ENCODE results near the gene COX19. TPM values are rescaled to one million over a fixed set of nuclear protein-coding genes. Genes with fewer than 3 reads are reported as not detected.

Gene COX19
- total RNA-seq, 1 experiment from 2014 or later = 14.0 TPM

GRCh38 chr7:1012004-1012715 lies 36.8 kb upstream of the COX19 start:
- ChIA-PET RAD21 (ENCODE audit: low non-redundant PET in 1 of 2, low total read pairs in 2 of 2, uncharacterized antibody in 2 of 2, unreplicated experiment in 2 of 2) (no interaction called here), CTCF (no interaction called here), POLR2A (no interaction called here)
- Histone ChIP-seq H3K9ac (ENCODE audit: low read length) (no peak overlapping the region), H3K4me2 (ENCODE audit: low read length) (no peak overlapping the region), H3K4me1 (ENCODE audit: control insufficient read depth in 1 of 2, insufficient read depth in 2 of 2, low read length in 2 of 2) (no peaks in the 10 kb centered on the region), H3K79me2 (ENCODE audit: insufficient read depth, low read length) (0 out of 2 replicates have a peak, but pooled peaks cover 5% of the 10 kb centered on the region), H4K20me1 (ENCODE audit: insufficient read depth) (no peaks in the 10 kb centered on the region), H3K27ac (ENCODE audit: low read depth, low read length) (no peak overlapping the region), H3K9me2 (ENCODE audit: insufficient read depth) (no peaks in the 10 kb centered on the region), H3K27me3 (ENCODE audit: insufficient read depth, low read length) (no peaks in the 10 kb centered on the region), H3K4me3 (replicated peaks in 1 of 2; ENCODE audit: low read depth in 1 of 2, low read length in 2 of 2) (no peak overlapping the region), H3K36me3 (ENCODE audit: control insufficient read depth in 1 of 2, insufficient read depth in 2 of 2, low read length in 2 of 2) (no peaks in the 10 kb centered on the region), H3K9me3 (ENCODE audit: control insufficient read depth in 1 of 2, insufficient read depth in 1 of 2, low read depth in 1 of 2, low read length in 2 of 2) (no peaks in the 10 kb centered on the region), H2AFZ (ENCODE audit: low read depth, low read length, poor library complexity, severe bottlenecking) (no peak overlapping the region)
- no TSS peak for BruUV-seq (replicated peaks)
- TF ChIP-seq POLR2AphosphoS5 (IDR thresholded peaks at IDR 0.05; ENCODE audit: low read depth, low read length) (no peak), TCF7L2 (IDR thresholded peaks at IDR 0.05; ENCODE audit: borderline replicate concordance, extremely low read depth, insufficient read depth, insufficient read length) (no peak), SP1 (IDR thresholded peaks at IDR 0.05; ENCODE audit: low read depth) (no peak), SRF (IDR thresholded peaks at IDR 0.05; ENCODE audit: low read depth) (no peak), CEBPB (IDR thresholded peaks at IDR 0.05; ENCODE audit: low read depth) (no peak), REST (IDR thresholded peaks at IDR 0.05; ENCODE audit: low read depth) (no peak), CBX3 (IDR thresholded peaks at IDR 0.05; ENCODE audit: low read depth) (no peak), MAX (IDR thresholded peaks at IDR 0.05) (no peak), ZNF274 (IDR thresholded peaks at IDR 0.05; ENCODE audit: low read depth, low read length) (no peak), EGR1 (IDR thresholded peaks at IDR 0.05; ENCODE audit: low read depth) (no peak), POLR2A (IDR thresholded peaks at IDR 0.05; ENCODE audit: borderline replicate concordance, extremely low read depth, insufficient read depth, insufficient read length) (no peak), ELF1 (IDR thresholded peaks at IDR 0.05; ENCODE audit: borderline replicate concordance, low read depth) (no peak), FOSL1 (IDR thresholded peaks at IDR 0.05; ENCODE audit: low read depth) (no peak), ZFX (IDR thresholded peaks at IDR 0.05) (no peak), JUND (IDR thresholded peaks at IDR 0.05) (no peak)
- no peak for ATAC-seq
- intact Hi-C loops (cut with micrococcal nuclease) = no loop called here
- DNase-seq (ENCODE audit: low read depth, low spot score) = no peak

Data from HCT116 (cell line).